AG04449 (cell line): ENCODE data around the gene TBL1Y.

Experiments
- CTCF ChIA-PET: fragments of 350-600 bp; formaldehyde crosslinking; extraction: SDS; loops from one replicate; lab custom pipeline; 2021; ENCODE audit warnings: antibody characterized with exemption; lab: Yijun Ruan, JAX
- POLR2A ChIA-PET: fragments of 400-600, 350-600 bp; formaldehyde crosslinking; extraction: SDS; loops from one replicate; lab custom pipeline; 2020; ENCODE audit warnings: antibody characterized with exemption, inconsistent platforms; lab: Yijun Ruan, JAX
- DNase-seq: peaks from one replicate; pipeline ENCODE4 v3.0.0-alpha.2; 2010; ENCODE audit warnings: low read depth, low spot score
- H3K4me3 ChIP-seq: 2 replicates; pipeline ENCODE4 v1.5.1; 2011; ENCODE audit warnings: low read depth, mild to moderate bottlenecking, control low read depth, low read length
- CTCF ChIP-seq: IDR thresholded peaks from one replicate; pipeline ENCODE4 v1.5.1; 2011; ENCODE audit warnings: mild to moderate bottlenecking, moderate library complexity, low read length, control low read depth, inconsistent platforms; ENCODE audit not compliant: insufficient read depth; ENCODE audit errors: missing control alignments

The TBL1Y gene

GRCh38 chrY:6999905-7000304, 89.4 kb downstream of the TBL1Y start:
- DNase-seq, result no peak
- H3K4me3 ChIP-seq, result no peak overlapping the region
- CTCF ChIA-PET, result no interaction called here
- no peak for TF ChIP-seq CTCF
- POLR2A ChIA-PET, result no interaction called here

- POLR2A ChIA-PET, result no interaction called here
- DNase-seq, result no peak
- CTCF ChIA-PET, result no interaction called here
- no peak overlapping the region for H3K4me3 ChIP-seq
- no peak for TF ChIP-seq CTCF
Observed at GRCh38 chrY:7002581-7002980, 92.1 kb downstream of the TBL1Y start.

- TF ChIP-seq CTCF, result no peak
- H3K4me3 ChIP-seq, result no peak overlapping the region
- POLR2A ChIA-PET, result no interaction called here
- DNase-seq, result no peak
- CTCF ChIA-PET, result no interaction called here
Observed at GRCh38 chrY:7007911-7008310, 97.4 kb downstream of the TBL1Y start.

GRCh38 chrY:7008578-7009355, 98.3 kb downstream of the TBL1Y start:
- ChIA-PET CTCF (no interaction called here), POLR2A (no interaction called here)
- no peak for DNase-seq
- no peak overlapping the region for H3K4me3 ChIP-seq
- no peak for TF ChIP-seq CTCF

- no peak overlapping the region for H3K4me3 ChIP-seq
- CTCF ChIA-PET, result no interaction called here
- no peak for DNase-seq
- TF ChIP-seq CTCF, result no peak
- POLR2A ChIA-PET, result no interaction called here
Observed at GRCh38 chrY:7013051-7013450, 102.6 kb downstream of the TBL1Y start.

GRCh38 chrY:7016521-7016920, 106.0 kb downstream of the TBL1Y start:
- H3K4me3 ChIP-seq, result no peak overlapping the region
- CTCF ChIA-PET, result no interaction called here
- POLR2A ChIA-PET, result no interaction called here
- TF ChIP-seq CTCF, result no peak
- DNase-seq, result no peak
